ENCODE results near the gene ALG9. TPM values are rescaled to one million over a fixed set of nuclear protein-coding genes. Genes with fewer than 3 reads are reported as not detected.
A peak's percentile ranks its signal among the peaks of the same experiment; 100 is the strongest.

The ALG9 gene
- polyA plus RNA-seq, 1 experiment, result 40.0 TPM

DNA sequence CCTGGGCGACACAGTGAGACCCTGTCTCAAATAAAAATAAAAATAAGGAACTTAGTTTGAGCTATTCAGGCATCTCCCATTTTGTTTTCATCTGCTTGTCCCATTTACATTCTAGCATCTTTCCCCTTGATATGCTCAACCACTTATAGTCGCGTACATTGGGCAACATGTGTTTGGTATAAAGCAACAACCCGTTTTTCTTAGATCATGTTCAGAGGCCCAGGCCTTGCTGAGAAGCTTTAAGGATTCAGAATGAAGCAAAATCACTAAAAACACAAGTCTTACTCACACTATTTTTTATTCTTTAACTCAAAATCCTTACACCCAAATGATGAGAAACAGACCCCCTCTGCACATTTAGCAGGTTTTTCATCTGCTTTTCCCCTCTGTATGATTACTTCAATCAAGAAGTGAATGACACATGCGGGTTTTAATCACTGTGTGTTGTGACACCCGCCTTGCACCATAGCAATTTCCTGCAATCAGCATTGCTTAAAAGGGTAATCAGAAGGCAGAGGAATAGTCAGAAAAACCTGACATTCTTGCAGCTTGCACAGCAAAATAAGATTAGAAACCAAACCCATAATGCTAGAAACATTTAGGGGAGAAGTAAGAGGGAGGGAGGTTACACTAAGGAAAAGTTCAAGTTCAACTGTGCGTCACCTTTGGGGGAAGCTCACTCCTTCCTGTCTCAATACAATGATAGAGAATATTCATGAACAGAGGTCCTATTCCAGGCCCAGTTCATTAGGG lies 25.9 kb downstream of the ALG9 start:
- H3K9me3 ChIP-seq (ENCODE audit: control insufficient read depth, insufficient read depth, low read length), result no peaks in the 10 kb centered on the region
- TF ChIP-seq, protein P1, sequence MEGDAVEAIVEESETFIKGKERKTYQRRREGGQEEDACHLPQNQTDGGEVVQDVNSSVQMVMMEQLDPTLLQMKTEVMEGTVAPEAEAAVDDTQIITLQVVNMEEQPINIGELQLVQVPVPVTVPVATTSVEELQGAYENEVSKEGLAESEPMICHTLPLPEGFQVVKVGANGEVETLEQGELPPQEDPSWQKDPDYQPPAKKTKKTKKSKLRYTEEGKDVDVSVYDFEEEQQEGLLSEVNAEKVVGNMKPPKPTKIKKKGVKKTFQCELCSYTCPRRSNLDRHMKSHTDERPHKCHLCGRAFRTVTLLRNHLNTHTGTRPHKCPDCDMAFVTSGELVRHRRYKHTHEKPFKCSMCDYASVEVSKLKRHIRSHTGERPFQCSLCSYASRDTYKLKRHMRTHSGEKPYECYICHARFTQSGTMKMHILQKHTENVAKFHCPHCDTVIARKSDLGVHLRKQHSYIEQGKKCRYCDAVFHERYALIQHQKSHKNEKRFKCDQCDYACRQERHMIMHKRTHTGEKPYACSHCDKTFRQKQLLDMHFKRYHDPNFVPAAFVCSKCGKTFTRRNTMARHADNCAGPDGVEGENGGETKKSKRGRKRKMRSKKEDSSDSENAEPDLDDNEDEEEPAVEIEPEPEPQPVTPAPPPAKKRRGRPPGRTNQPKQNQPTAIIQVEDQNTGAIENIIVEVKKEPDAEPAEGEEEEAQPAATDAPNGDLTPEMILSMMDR (IDR thresholded peaks at IDR 0.05; ENCODE audit: low read depth, low read length), result no peak
- H3K27ac ChIP-seq (ENCODE audit: low read depth, low read length), result peak overlapping the region; percentile 11
- H3K27me3 ChIP-seq (ENCODE audit: control insufficient read depth, insufficient read depth, low read length), result no peaks in the 10 kb centered on the region
- no peak overlapping the region for H3K4me3 ChIP-seq (ENCODE audit: low read depth, low read length)
- no peak for DNase-seq (ENCODE audit: low read depth, low spot score)
- ChIA-PET POLR2A (interaction anchor here (1.2 to 1.4 kb wide), 2 partner anchors 11 to 26 kb away, joined by 3 to 7 read pairs; no protein-coding TSS in a partner anchor), CTCF (interaction anchor here (0.6 to 2.2 kb wide), 9 partner anchors 9 to 281 kb away, joined by 3 to 8 read pairs (median 4); no protein-coding TSS in a partner anchor)

DNA sequence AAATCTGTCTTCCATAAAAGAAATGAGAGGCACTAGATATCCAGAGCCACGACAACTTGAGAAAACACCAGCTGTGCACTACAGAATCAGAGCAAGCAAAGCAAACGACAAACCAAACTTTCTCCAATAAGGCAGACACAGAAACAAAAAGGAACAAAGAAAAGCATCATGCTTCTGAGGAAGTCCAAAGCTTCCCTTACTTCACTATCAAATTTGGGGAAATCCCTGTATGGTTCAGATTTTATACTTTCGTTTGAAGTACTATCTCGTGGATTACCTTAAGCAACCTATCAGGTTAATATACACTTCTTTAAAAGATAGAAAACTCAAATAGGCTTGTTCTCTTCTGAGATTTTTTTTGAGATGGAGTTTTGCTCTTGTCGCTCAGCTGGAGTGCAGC lies 27.7 kb downstream of the ALG9 start:
- no peak for DNase-seq (ENCODE audit: low read depth, low spot score)
- Histone ChIP-seq H3K27me3 (ENCODE audit: control insufficient read depth, insufficient read depth, low read length) (no peaks in the 10 kb centered on the region), H3K4me3 (ENCODE audit: low read depth, low read length) (no peak overlapping the region), H3K9me3 (ENCODE audit: control insufficient read depth, insufficient read depth, low read length) (no peaks in the 10 kb centered on the region), H3K27ac (ENCODE audit: low read depth, low read length) (no peak overlapping the region)
- POLR2A ChIA-PET, result no interaction called here
- TF ChIP-seq, protein P1 (IDR thresholded peaks at IDR 0.05; ENCODE audit: low read depth, low read length), result no peak
- CTCF ChIA-PET, result interaction anchor here (1.3 to 3.0 kb wide), 7 partner anchors 11 to 389 kb away, joined by 3 to 20 read pairs (median 12); no protein-coding TSS in a partner anchor

DNA sequence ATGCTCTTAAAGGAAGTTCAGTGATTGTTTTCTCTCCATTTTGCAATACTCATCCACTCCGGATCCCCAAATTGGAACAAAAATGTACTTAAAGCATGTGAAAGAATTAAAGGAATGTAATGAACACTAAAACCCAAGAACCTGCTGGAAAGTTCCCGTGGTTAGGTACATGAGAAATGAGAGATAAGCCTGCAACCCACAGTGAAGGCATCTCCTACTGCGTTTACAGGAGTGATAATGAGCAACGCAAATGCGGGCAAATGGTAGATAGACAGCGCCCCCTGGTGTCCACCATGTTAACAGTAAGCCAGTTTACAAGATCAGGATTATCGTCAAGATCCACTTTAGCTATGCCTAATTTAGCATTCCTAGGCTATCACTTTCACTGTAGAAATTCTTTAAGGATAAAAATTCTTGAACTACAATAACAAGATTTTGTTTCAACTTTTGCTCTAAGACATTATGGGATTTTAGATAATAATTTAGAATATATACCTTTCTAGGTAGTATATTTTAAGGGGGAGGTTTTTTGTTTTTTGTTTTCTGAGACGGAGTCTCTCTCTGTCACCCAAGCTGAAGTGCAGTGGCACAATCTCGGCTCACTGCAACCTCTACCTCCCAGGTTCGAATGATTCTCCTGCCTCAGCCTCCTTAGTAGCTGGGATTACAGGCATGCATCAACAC lies 29.9 kb downstream of the ALG9 start:
- POLR2A ChIA-PET, result interaction anchor here (0.6 kb wide), 1 partner anchor 79 kb away, joined by 4 read pairs; no protein-coding TSS in a partner anchor
- TF ChIP-seq, protein P1 (IDR thresholded peaks at IDR 0.05; ENCODE audit: low read depth, low read length), result peak; percentile 89
- H3K27ac ChIP-seq (ENCODE audit: low read depth, low read length), result no peak overlapping the region
- no peak overlapping the region for H3K4me3 ChIP-seq (ENCODE audit: low read depth, low read length)
- CTCF ChIA-PET, result interaction anchor here (0.6 to 3.2 kb wide), 37 partner anchors 8 to 387 kb away, joined by 3 to 24 read pairs (median 4); no protein-coding TSS in a partner anchor
- no peaks in the 10 kb centered on the region for H3K27me3 ChIP-seq (ENCODE audit: control insufficient read depth, insufficient read depth, low read length)
- H3K9me3 ChIP-seq (ENCODE audit: control insufficient read depth, insufficient read depth, low read length), result no peaks in the 10 kb centered on the region
- peak; percentile 72 for DNase-seq (ENCODE audit: low read depth, low spot score)

DNA sequence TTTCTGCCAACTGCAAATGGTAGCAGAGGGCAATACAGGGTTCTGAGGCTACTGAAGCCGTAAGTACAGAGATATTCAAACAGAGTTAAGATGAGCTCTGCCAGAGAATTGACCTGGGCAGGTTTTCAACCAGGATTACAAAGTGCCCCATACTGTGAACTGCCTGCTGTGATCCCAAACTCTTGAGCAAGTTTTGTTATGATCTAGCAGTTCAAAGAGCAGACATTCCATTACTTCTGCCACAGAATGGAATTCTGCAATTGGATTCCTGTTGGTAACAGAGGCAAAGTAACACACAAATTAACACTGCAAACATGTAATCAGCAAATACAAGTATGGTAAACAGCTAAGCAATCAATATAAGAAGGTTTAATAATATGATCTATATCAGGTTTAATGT lies 31.2 kb downstream of the ALG9 start:
- Histone ChIP-seq H3K9me3 (ENCODE audit: control insufficient read depth, insufficient read depth, low read length) (no peaks in the 10 kb centered on the region), H3K4me3 (ENCODE audit: low read depth, low read length) (no peak overlapping the region), H3K27me3 (ENCODE audit: control insufficient read depth, insufficient read depth, low read length) (no peaks in the 10 kb centered on the region), H3K27ac (ENCODE audit: low read depth, low read length) (no peak overlapping the region)
- no peak for DNase-seq (ENCODE audit: low read depth, low spot score)
- TF ChIP-seq, protein P1 (IDR thresholded peaks at IDR 0.05; ENCODE audit: low read depth, low read length), result no peak
- ChIA-PET POLR2A (no interaction called here), CTCF (interaction anchor here (0.5 to 3.2 kb wide), 6 partner anchors 63 to 381 kb away, joined by 3 to 24 read pairs (median 3); no protein-coding TSS in a partner anchor)

Data from AG04450 (cell line).